Heart left ventricle (tissue), 16 donors: ENCODE data around the gene GRM7. TPM values are rescaled to one million over a fixed set of nuclear protein-coding genes. Genes with fewer than 3 reads are reported as not detected.

Experiments
- ATAC-seq, 4 donors: fragments of 200-7000 bp; cut with Tn5 transposase; one replicate each; pipeline ENCODE4 v1.9.1; 2020 to 2022; ENCODE audit warnings: moderate library complexity in 4 of 4, mild to moderate bottlenecking in 3 of 4, moderate number of reproducible peaks in 1 of 4
- DNase-seq, 5 donors: peaks; one replicate each; pipeline ENCODE4 v3.0.0-alpha.2; 2020
- H3K27ac ChIP-seq, 12 donors: fragments of 200-600 bp; sonication (generic) in 4 of 12; one replicate each; pipeline versions ENCODE4 v1.5.0 to v1.8.0; 2016 to 2022; ENCODE audit warnings: mild to moderate bottlenecking in 2 of 12
- H3K27me3 ChIP-seq, 9 donors: fragments of 200-600 bp; sonication (generic) in 2 of 9; one replicate each; pipeline versions ENCODE4 v1.5.1 to v1.8.0; 2016 to 2022; ENCODE audit warnings: mild to moderate bottlenecking in 3 of 9
- H3K36me3 ChIP-seq, 9 donors: fragments of 200-600 bp; sonication (generic) in 2 of 9; one replicate each; pipeline versions ENCODE4 v1.5.0 to v1.8.0; 2018 to 2022; ENCODE audit warnings: mild to moderate bottlenecking in 2 of 9
- H3K4me1 ChIP-seq, 12 donors: fragments of 200-600 bp; sonication (generic) in 4 of 12; one replicate each; pipeline versions ENCODE4 v1.5.0 to v1.8.0; 2016 to 2022; ENCODE audit warnings: mild to moderate bottlenecking in 3 of 12
- H3K4me3 ChIP-seq, 12 donors: fragments of 200-600 bp; sonication (generic) in 4 of 12; one replicate each; pipeline versions ENCODE4 v1.5.0 to v1.8.0; 2017 to 2022; ENCODE audit warnings: mild to moderate bottlenecking in 9 of 12, moderate library complexity in 4 of 12
- H3K9me3 ChIP-seq, 12 donors: fragments of 200-600 bp; sonication (generic) in 4 of 12; one replicate each; pipeline versions ENCODE4 v1.5.0 to v1.8.0; 2016 to 2022; ENCODE audit warnings: mild to moderate bottlenecking in 1 of 12
- CTCF ChIP-seq, 12 donors: fragments of 200-600 bp; sonication (generic) in 4 of 12; IDR thresholded peaks; one replicate each; pipeline versions ENCODE4 v1.5.0 to v1.8.0; 2018 to 2022; ENCODE audit warnings: antibody characterized with exemption in 12 of 12, mild to moderate bottlenecking in 5 of 12
- POLR2A ChIP-seq, 2 donors: fragments of 450-650 bp; IDR thresholded peaks; one replicate each; pipeline ENCODE4 v1.6.1; 2017; ENCODE audit warnings: antibody characterized with exemption in 2 of 2, mild to moderate bottlenecking in 2 of 2, moderate library complexity in 2 of 2
- WGBS, 4 donors: extraction: QIAGEN DNeasy Blood & Tissue Kit in 2 of 4; methylation state at CpG; one replicate each; pipeline versions ENCODE4 v1.1.5 to v1.1.7; 2013 to 2018; 5-methylcytosine and 5-hydroxymethylcytosine counted together
- intact Hi-C, 10 donors: fragments of 100-400 bp; cut with DNase I; formaldehyde crosslinking; loops; one replicate each; pipeline versions ENCODE4 v1.11.1 to v1.14.2; 2022
- polyA plus RNA-seq, 2 donors: library from polyadenylated mRNA; stranded (reverse); fragments of 200-250 nt; gene quantifications; one replicate each; pipeline ENCODE4 v1.2.3, GENCODE V29; 2013
- total RNA-seq, 9 donors: library from RNA; depleted of rRNA in 2 of 9; stranded (reverse); fragments of >200 nt in 2 of 9; fragmentation: NEBNext Ultra II Directional in 3 of 9; extraction: Animal tissue kit (Norgen Biotek cat#: 25700) in 3 of 9; gene quantifications; one replicate each; pipeline versions ENCODE4 v1.1.0 to v1.2.4, GENCODE V29; 2016 to 2023
- donor health status: ischemic (EF 13 %, LVEDD 7.1; RV severe dilation, severe dysfunction).
- donor health status: healthy with polysubstance abuse.
- donor health status: DM: no; HTN: yes; CAD: no.
- donor health status: DM: no; HTN: no; CAD: no.
- donor health status: ischemic (EF 25% LVEDD 6.9; RV normal size, moderate dysfunction).
- donor health status: ischemic (EF 25% LVEDD 5.7; RV mildly dilated, moderate dysfunction).
- donor health status: healthy.
- donor health status: DM: yes; HTN: yes; CAD: no.
- donor health status: ischemic (EF 35%, LVEDD 5.7; RV mildly dilated, moderate dysfunction).
- donor health status: nonischemic (EF 11% LVEDD 7.7; RV severe dilation, severe dysfunction).
- donor health status: DM: yes; HTN: yes; CAD: no.
- donor health status: PGD.
- donor health status: ischemic (EF 29% LVEDD 5.4; RV normal size, mild dysfunction).
- donor health status: nonischemic (EF 23%, LVEDD 6.1; RV moderate dilation, normal function).

The GRM7 gene
- total and polyA plus RNA-seq, 11 donors = not detected

- no peak overlapping the region for H3K4me3 ChIP-seq
- H3K27me3 ChIP-seq = no peaks in the 10 kb centered on the region
- peak overlapping the region in 1 of 12 donors; percentile 19 for H3K27ac ChIP-seq
- H3K4me1 ChIP-seq = no peaks in the 10 kb centered on the region
- TF ChIP-seq CTCF (IDR thresholded peaks at IDR 0.05) = no peak
- no peak for TF ChIP-seq POLR2A (IDR thresholded peaks at IDR 0.05)
- DNase-seq (no peak), ATAC-seq (no peak)
- intact Hi-C loops = no loop called here
- WGBS, 4 donors = 76 to 90% (median 84%) methylated on average over 2 of the region's 2 CpGs
- H3K36me3 ChIP-seq = no peaks in the 10 kb centered on the region
- no peaks in the 10 kb centered on the region for H3K9me3 ChIP-seq
Measured at GRCh38 chr3:7382293-7383010, 521.5 kb downstream of the GRM7 start.

- WGBS, 4 donors = 67 to 81% (median 74%) methylated on average over 2 of the region's 2 CpGs
- intact Hi-C loops = no loop called here
Measured at GRCh38 chr3:7385635-7386034, 524.7 kb downstream of the GRM7 start.

GRCh38 chr3:7388026-7388425 is 527.1 kb downstream of the GRM7 start:
- H3K9me3 ChIP-seq = no peaks in the 10 kb centered on the region
- H3K4me3 ChIP-seq = no peak overlapping the region
- 70 to 83% (median 75%) methylated on average over 2 of the region's 2 CpGs for WGBS, 4 donors
- no peaks in the 10 kb centered on the region for H3K4me1 ChIP-seq
- intact Hi-C loops = no loop called here
- DNase-seq (no peak), ATAC-seq (no peak)
- no peaks in the 10 kb centered on the region for H3K36me3 ChIP-seq
- no peak overlapping the region for H3K27ac ChIP-seq
- TF ChIP-seq CTCF (IDR thresholded peaks at IDR 0.05) (no peak), POLR2A (IDR thresholded peaks at IDR 0.05) (no peak)
- H3K27me3 ChIP-seq = no peaks in the 10 kb centered on the region

More at GRCh38 chr3:7385635-7386034, 524.7 kb downstream of the GRM7 start:
- no peaks in the 10 kb centered on the region for H3K9me3 ChIP-seq
- TF ChIP-seq POLR2A (IDR thresholded peaks at IDR 0.05) (no peak), CTCF (IDR thresholded peaks at IDR 0.05) (no peak)
- no peak overlapping the region for H3K4me3 ChIP-seq
- H3K27me3 ChIP-seq = no peaks in the 10 kb centered on the region
- DNase-seq (no peak), ATAC-seq (no peak)
- no peaks in the 10 kb centered on the region for H3K36me3 ChIP-seq
- H3K4me1 ChIP-seq = no peaks in the 10 kb centered on the region
- H3K27ac ChIP-seq = no peak overlapping the region

GRCh38 chr3:7392206-7392605 is 531.3 kb downstream of the GRM7 start:
- H3K27ac ChIP-seq = no peak overlapping the region
- H3K36me3 ChIP-seq = no peaks in the 10 kb centered on the region
- intact Hi-C loops = no loop called here
- WGBS, 4 donors = 75 to 86% (median 80%) methylated on average over 1 of the region's 1 CpG; no CpG with 5 or more reads in 1 of the 4 donors
- H3K4me3 ChIP-seq = no peak overlapping the region
- no peak for TF ChIP-seq POLR2A (IDR thresholded peaks at IDR 0.05)
- TF ChIP-seq CTCF (IDR thresholded peaks at IDR 0.05) = no peak
- no peaks in the 10 kb centered on the region for H3K27me3 ChIP-seq
- no peak for ATAC-seq
- no peak for DNase-seq
- no peaks in the 10 kb centered on the region for H3K4me1 ChIP-seq
- no peaks in the 10 kb centered on the region for H3K9me3 ChIP-seq
